HK-2 (cell line): Measurements from ENCODE around the gene P2RY14.

ENCODE experiments used
- DNase-seq: peaks from one replicate; pipeline ENCODE4 v3.0.0-alpha.2; 2018; ENCODE audit not compliant: unreplicated experiment

The P2RY14 gene

GRCh38 chr3:151278230-151278629, at the start of gene P2RY14:
P2RY14 (minus strand) TSS chr3:151278542; CDS start chr3:151214316, 64,226 bp downstream.
- DNase-seq: no peak

- no peak for DNase-seq
These were observed 49.3 kb upstream of the P2RY14 start for GRCh38 chr3:151327571-151328198.

GRCh38 chr3:151322511-151322910, 44.2 kb upstream of the P2RY14 start:
- DNase-seq: no peak

- no peak for DNase-seq
These were observed 43.2 kb upstream of the P2RY14 start for GRCh38 chr3:151321526-151321925.

GRCh38 chr3:151320131-151320530, 41.8 kb upstream of the P2RY14 start:
- DNase-seq: no peak

GRCh38 chr3:151319628-151320027, 41.3 kb upstream of the P2RY14 start:
- no peak for DNase-seq

- no peak for DNase-seq
These were observed 40.6 kb upstream of the P2RY14 start for GRCh38 chr3:151318991-151319390.

- DNase-seq: no peak
These were observed 40.0 kb upstream of the P2RY14 start for GRCh38 chr3:151318313-151318712.

- peak; percentile 26 for DNase-seq
These were observed 38.1 kb upstream of the P2RY14 start, which contains the start of gene GPR87 for GRCh38 chr3:151316267-151316991. GPR87 (minus strand) TSS chr3:151316820; CDS start chr3:151300100, 16,720 bp downstream.

GRCh38 chr3:151315846-151316245, 37.5 kb upstream of the P2RY14 start:
- no peak for DNase-seq

GRCh38 chr3:151315136-151315535, 36.8 kb upstream of the P2RY14 start:
- no peak for DNase-seq

- no peak for DNase-seq
These were observed 36.3 kb upstream of the P2RY14 start for GRCh38 chr3:151314593-151314992.

GRCh38 chr3:151314137-151314536, 35.8 kb upstream of the P2RY14 start:
- no peak for DNase-seq

GRCh38 chr3:151312972-151313371, 34.6 kb upstream of the P2RY14 start:
- no peak for DNase-seq

GRCh38 chr3:151309566-151309965, 31.2 kb upstream of the P2RY14 start:
- DNase-seq: no peak

GRCh38 chr3:151307583-151308488, 29.5 kb upstream of the P2RY14 start:
- DNase-seq: no peak

GRCh38 chr3:151307131-151307530, 28.8 kb upstream of the P2RY14 start:
- DNase-seq: no peak

- DNase-seq: no peak
These were observed 27.9 kb upstream of the P2RY14 start for GRCh38 chr3:151306168-151306810.

- no peak for DNase-seq
These were observed 27.4 kb upstream of the P2RY14 start for GRCh38 chr3:151305775-151306151.

- peak; percentile 88 for DNase-seq
These were observed 26.9 kb upstream of the P2RY14 start for GRCh38 chr3:151305060-151305774.

- DNase-seq: no peak
These were observed 25.4 kb upstream of the P2RY14 start for GRCh38 chr3:151303751-151304150.
